GM21723 (cell line): ENCODE data around the gene NPPB.
"Not testable (repeated sequence)": the region's sequence is repeated elsewhere in the genome, so short reads cannot be mapped to it uniquely, and the experiment has no call there.

Source experiments
- ATAC-seq: cut with Tn5 transposase; IDR thresholded peaks from one replicate; pipeline ENCODE4 v1.9.1; 2021; ENCODE audit warnings: mild to moderate bottlenecking, moderate library complexity; ENCODE audit not compliant: unreplicated experiment

NPPB gene

DNA sequence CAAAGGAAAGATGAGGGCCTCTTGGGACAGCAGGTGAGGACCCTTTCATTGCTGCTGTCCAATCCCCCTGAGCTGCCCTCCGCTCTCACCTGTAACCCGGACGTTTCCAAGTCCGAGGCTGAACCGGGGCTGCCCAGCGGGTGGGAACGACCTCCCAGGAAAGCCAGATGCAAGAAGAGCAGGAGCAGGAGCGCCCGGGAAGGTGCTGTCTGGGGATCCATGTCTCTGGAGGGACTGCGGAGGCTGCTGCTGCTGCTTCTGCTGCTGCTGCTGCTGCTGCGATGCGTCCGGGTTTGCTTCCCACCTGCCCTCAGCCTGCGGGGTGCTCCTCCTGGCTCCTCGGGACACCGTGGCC, at the start of gene NPPB:
Gene NPPB, minus strand, starts transcription at position 333 of the 355 bp plus-strand sequence. Its CDS starts 112 bp downstream, at position 221.
- ATAC-seq, result no peak

DNA sequence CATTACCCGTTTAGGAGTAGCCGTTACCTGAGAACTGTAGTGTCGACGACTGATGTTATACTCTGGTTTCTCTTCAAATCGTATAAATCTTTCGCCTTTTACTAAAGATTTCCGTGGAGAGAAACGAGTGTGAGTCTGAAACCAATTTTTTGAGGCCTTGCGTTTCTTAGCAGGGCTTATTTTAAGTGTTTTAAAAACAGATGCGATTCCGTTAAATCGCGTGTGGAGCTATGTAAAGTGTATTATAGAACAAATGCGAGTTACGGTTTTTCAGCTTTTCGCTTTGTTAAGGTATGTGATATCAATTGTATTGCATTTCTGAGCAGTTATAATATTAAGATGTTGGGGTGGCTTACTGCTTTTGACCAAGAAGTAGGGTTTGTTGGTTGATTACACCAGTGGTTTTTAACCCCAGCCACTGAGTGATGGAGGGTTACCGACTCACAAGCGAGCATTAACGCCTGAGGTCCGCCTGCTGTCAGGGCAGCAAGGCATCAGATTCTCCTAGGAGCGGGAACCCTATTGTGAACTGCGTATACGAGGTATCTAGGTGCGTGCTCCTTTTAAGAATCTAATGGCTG, 49.4 kb upstream of the NPPB start:
- ATAC-seq, result peak; percentile 51

DNA sequence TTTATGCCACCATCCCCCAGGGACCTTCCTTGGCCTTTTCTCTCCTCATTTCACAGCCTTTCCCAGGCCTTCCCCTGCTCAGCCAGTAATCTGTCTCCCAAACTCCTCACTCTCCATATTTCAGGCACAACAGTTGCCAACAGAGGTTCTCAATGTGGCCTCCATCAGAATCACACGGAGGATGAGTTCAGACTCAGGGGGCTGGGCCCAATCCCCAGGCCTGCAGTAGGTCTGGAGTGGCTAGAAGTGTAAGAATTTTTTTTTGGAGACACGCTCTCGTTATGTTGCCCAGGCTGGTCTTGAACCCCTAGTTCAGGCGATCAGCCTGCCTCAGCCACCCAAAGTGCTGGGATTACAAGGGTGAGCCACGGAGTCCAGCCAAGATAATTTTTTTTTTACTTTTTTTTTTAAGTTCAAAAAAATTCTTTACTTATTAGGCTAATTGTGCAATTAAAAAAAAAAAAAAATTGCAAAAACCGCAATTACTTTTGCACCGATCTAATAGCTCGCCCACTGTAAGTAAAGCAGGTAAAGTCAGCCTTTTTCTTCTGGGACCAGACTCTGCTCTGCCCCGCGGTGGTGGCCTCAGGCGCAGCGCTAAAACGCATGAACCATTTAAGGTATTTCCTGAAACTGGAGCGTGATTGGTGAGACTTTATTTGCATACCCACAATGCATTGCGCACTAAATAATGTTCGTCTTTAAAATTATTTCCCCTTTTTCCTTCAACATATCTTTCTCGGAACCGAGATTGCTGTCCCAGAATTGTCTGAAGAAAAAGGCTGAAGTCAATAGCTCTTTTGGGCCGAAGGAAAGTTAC, 48.7 kb upstream of the NPPB start:
- peak; percentile 51 for ATAC-seq

DNA sequence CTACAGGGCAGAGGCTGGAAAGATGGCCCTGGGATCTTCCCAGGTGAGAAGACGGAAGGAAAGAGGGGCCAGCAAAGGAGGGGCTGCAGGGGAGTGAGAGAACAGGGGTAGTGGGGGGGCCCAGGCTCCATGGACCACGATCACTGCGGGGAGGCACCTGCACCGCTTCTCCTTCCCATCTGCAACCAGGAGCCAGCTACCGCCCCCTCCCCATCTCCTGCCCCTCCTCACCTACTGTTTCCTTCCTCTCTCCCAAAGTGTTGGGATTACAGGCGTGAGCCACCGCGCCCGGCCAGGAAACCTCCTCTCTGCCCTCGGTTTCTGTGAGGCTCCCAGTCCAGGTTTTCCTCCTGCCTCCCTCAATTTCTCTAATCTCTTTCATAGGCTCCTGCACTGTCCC, 48.1 kb upstream of the NPPB start:
- no peak for ATAC-seq

DNA sequence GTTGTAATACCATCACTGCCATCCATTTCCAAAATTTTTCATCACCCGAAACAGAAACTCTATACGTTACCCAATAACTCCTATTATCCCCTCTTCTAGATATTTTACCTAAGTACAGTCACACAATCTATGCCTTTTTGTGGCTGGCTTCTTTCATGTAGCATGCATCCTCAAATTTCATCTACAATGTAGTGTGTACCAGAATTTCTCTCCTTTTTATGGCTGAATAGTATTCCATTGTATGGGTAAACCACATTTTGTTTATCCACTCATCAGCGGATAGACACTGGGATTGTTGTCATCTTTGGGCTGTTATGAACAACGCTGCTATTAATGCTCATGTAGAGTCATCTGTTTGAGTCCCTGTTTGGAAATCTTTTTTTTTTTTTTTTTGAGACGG, 46.2 kb upstream of the NPPB start:
- ATAC-seq, result no peak

DNA sequence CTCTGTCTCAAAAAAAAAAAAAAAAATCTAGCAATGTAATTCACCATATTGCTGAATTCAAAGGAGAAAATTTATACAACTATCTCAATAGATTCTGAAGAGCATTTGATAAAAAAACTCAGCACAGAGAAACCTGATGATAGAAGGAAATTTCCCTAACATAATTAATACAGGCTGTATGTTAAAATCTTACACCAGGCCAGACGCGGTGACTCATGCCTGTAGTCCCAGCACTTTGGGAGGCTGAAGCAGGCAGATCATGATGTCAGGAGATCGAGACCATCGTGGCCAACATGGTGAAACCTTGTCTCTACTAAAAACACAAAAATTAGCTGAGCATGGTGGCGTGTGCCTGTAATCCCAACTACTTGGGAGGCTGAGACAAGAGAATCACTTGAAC, 45.4 kb upstream of the NPPB start:
- not testable (repeated sequence) for ATAC-seq

DNA sequence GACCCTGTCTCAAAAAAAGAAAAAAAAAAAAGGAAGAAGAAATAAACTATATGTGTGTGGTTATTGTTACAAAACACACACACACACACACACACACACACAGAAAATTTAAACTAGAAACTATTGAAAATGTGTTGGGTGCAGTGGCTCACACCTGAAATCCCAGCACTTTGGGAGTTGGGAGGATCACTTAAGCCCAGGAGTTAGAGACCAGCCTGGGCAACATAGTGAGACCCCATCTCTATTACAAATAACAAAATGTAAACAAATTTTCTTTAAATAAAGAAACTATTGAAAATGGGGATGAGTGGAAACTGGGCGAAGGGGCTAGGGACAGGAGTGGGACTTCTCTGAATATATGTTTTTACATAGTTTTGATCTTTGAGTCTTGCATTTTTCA, 44.5 kb upstream of the NPPB start:
- no peak for ATAC-seq

DNA sequence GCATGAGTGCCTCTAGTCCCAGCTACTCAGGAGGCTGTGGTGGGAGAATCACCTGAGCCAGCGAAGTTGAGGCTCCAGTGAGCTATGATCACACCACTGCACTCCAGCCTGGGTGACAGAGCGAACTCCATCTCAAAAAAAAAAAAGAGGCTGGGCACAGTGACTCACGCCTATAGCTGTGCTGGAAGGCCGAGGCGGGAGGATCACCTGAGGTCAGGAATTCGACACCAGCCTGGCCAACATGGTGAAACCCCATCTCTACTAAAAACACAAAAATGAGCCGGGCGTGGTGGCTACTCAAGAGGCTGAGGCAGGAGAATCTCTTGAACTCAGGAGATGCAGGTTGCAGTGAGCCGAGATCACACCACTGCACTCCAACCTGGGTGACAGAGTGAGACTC, 42.7 kb upstream of the NPPB start:
- not testable (repeated sequence) for ATAC-seq

DNA sequence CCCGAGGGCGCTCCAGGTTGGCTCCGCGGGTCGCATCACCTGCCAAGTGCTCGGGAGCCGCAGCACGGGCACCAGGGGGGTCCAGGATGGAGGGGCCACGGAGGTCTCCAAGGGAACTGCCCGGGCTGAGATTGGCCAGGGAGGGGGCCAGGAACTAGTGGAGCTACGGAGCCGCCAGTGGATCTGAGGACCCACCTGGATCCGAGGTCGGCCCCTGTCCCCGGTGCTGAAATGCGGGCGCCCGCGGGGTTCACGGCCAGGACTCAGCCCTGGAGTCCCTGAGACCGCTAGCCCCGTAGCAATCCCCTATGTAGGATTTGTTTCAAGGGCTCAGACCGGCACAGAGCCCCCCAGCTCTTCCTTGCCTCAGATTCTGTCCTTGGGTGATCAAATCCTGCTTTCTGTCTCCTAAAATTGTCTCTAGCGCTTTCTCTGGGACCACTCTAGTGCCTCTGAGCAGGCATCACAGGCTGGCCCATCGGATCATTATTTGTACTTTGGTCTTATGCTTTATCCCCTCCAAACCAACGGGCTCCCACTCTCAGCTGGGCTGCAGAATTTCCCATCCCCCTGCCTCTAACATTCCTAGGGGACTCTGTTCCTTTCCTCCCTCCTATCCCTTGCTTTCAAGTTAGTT, 40.2 kb upstream of the NPPB start:
- no peak for ATAC-seq

DNA sequence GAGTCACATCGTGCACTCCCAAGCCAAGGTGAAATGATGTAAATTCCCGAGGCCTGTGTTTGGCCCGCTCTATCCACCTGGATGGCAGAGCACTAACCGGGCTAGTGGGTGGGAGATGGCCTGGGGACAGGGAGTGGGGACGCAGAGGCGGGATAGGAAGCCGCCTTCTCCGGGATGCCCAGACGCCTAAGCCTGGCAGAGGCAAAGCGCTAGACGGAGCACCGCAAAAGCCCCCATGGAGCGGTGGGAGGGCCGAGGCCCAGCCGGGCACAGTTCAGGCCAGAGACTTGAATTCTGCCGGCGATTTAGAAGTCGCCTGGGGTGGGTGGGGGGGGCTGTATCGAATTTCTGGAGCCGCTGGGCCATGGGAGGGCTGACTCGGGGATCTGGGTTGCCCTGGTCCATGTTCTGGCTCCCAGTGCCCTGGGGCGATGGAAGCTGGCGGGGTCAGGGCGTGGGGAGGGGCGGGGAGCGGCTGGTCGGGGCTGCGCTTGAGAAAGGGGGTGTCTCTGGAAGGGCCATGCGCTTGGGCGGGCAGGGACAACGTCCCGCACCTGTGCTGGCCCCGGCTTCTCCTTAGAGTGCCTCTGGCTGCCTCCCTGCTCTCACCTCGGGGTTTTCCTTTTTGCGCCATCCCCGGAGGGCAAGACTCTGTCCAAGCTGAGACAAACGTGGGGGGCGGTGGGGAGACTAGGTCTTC, 39.5 kb upstream of the NPPB start:
- ATAC-seq, result no peak

DNA sequence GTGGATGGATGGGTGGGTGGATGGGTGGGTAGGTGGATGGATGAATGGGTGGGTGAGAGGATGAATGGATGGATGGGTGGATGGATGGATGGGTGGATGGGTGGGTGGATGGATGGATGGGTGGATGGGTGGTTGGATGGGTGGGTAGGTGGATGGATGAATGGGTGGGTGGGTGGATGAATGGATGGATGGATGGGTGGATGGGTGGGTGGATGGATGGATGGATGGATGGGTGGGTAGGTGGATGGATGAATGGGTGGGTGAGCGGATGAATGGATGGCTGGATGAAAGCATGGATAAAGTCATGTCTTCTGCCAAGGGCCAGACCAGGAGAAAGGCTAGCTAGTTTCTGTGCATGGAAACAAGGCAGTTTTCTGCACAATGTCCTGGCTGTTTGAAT, 35.8 kb upstream of the NPPB start:
- ATAC-seq, result not testable (repeated sequence)

DNA sequence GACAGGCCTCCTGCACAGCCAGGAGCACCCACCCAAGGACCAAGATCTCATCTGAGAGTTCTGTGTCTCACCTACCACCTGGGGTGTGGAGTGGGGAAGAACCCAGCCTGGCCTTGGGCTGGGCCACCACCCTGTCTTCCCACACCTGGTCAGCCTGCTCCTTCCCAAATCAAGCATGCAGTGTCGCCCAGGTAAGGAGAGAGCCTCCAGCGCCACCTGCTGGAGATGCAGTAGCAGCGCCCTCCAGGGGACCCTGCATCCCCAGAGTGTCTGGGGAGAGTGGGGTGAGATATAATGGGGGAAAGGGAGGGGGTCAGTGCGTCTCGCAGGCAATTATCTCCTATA, 35.1 kb upstream of the NPPB start:
- peak; percentile 54 for ATAC-seq

DNA sequence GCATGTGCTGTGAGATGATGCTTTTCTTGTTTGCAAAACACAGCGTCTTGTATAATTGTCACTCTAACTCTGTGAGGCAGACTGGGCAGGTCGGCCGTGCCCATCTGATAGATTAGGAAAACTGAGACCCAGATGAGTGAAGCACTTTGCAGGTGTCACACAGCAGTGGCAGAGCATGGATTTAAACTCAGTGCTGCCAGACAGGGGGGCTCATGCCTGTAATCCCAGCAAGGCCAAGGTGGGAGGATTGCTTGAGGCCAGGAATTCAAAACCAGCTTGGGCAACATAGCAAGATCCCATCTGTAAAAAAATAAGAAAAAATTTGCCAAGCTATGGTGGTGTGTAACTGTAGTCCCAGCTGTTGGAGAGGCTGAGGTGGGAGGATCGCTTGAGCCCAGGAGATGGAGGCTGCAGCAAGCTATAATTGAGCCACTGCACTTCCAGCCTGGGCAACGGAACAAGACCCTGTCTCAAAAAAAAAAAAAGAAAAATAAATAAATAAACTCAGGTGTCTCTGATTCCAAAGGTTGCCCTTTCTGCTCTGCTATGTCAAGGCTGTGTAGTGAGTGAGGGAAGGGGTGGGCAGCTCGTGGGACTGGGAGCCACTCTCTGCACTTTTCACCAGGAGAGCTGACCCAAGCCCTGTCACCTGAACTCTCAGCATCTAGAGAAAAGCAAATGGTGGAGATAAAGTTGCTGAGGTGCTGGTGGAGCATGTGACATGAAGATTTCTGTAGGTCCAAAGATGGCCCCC, 32.9 kb upstream of the NPPB start:
- no peak for ATAC-seq

DNA sequence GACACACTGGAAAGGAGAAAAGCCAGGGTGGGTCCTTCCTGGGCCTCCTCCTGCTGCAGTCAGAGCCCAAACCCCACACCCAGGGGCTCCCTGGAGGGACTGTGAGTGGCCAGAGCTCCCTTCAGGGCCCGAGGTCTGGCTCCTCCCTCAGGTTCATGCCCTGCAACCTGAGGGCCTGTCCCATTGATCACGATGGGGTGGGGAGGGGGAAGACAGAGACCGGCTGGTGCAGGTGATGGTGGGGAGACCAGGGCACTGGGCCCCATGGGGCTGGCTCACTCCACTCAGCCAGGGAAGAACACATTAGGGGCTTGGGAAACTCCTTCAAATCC, 30.1 kb upstream of the NPPB start:
- ATAC-seq, result no peak

DNA sequence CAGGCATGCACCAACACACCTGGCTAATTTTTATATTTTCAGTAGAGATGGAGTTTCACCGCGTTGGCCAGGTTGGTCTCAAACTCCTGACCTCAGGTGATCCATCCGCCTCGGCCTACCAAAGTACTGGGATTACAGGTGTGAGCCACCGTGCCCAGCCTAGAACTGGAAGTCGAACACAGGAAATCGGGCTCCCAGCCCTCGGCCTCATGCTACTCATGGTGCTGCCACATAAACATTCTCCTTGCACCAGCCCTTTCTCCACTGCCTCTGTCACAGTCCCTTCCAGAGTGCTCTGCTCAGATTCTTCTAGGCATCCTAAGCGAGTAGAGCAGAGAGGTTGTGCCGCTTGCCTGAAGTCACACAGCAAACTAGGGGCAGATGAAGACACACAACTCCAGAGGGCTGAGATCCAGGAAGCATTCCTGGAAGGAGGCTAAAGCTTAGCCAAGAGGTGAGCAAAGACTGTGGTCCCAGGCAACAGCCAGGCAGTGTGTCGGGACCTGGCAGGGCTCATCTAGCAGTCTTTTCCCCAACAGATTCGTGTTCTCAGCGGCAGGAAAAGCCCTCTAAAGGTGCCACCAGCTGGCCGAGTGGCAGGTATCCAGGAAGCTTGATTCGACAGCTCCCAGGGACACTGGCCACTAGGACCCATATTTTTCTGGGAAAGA, 29.6 kb upstream of the NPPB start:
- ATAC-seq, result no peak

DNA sequence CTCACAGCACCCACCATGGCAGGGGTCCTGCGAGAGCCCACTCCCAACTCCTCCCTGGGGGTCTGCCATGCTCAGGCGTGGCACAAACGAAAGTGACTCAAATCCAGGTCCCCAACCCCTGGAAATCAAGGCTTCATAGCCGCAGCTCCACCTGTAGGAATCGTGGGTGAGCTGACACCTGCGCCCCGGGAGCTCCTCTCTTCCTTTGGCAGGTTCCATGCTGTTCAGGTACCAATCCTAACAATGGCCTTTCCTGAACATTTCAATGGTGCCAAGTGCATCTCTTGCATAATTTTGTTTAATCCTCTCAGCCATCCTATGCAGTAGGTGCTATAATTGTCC, 28.9 kb upstream of the NPPB start:
- no peak for ATAC-seq

DNA sequence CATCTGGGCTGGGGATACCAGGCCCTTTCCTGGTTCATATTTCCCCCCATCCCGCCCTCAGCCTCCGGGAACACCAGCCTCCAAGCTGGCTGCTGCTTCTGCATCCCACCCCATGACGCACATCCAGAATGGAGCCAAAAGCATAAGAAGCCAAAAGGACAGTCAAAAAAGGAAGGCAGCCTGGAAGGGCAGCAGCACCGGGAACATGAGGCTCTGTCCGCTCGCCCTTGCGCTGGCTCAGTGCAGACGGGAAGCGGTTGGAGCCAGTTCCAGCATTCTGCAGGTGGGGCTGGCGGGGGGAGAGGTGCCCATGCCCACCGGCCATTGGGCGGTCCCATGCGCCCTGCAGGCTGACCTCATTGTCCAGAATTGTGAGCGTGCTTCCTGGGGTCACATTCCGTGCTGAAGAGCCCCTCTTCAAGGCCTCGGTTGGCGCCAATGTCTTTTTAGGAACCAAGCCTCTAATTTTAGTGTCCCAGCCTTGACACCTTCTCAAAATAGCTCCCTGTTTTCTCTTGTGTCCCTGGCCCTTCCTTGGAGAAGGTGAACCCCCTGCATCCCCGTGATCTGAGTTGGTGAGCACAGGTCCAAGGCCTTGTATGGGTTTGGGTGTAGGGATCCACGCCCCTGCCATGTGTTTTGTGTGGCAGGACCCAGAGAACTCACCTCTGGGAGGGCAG, 28.4 kb upstream of the NPPB start:
- no peak for ATAC-seq

DNA sequence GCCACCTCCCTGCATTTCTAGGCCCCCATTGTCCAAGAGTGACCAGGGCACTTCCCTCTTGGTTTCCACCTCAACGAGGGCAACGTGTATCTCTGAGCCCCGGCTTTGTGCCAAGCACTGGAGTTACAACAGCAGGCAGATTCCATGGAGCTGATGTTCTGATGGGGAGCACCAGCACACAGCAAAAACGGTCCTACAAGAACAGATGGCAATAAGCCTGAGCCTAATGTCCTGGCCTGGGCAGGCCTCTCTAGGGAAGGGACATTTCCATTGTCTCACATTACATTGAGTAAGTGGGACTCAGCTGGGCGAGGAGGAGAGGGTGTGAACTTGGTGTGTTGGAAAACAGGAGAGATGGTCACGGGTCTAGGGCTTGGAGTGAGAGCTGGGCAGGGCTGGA, 27.2 kb upstream of the NPPB start:
- no peak for ATAC-seq

DNA sequence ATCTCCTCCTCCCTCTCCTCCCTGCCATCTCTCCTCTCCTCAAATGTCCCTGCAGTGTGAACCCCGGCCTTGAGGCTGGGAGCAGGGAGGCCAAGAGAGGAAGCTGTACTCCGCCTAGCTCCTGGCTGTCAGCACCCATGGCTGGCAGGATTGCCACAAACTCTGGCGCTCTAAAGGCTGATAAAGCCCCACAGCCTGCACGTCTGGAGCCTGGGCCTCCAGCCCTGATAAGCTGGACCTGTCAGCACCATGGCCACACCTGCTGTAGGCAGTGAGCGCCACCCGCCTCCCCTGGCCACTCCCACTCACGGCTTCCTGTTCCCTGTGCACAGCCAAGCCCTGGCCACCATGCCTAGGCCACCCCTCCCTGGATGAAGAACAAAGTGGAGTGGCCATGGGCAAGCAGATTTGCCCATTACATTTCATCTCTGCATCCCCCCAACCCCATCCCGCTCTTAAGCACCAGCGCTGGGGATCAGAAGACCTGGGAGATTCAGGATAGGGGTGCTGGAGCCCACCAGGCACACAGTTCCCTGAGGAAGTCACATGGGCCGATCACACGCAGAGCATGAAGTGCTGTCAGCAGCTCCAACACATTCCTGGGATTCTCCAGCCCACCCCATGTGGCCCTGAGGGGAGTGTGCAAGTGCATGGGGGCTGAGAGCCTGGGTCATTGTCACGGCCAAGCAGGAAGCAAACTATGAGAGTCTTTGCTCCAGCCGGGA, 24.2 kb upstream of the NPPB start:
- no peak for ATAC-seq
